DMS153 treated with DMSO at 0.1 percent for 48 hours (cell line): ENCODE results near the gene ATP11A.

Source experiments
- DNase-seq: peaks from one replicate; lab custom pipeline; 2025; ENCODE audit not compliant: unreplicated experiment; lab: John Stamatoyannopoulos, UW

The ATP11A gene

GRCh38 chr13:112771877-112772538 is 82.2 kb downstream of the ATP11A start:
- no peak for DNase-seq

- no peak for DNase-seq
Measured at GRCh38 chr13:112772539-112772909, 82.7 kb downstream of the ATP11A start.

- no peak for DNase-seq
Measured at GRCh38 chr13:112772929-112773328, 83.1 kb downstream of the ATP11A start.

- DNase-seq: no peak
Measured at GRCh38 chr13:112773601-112774447, 84.0 kb downstream of the ATP11A start.

- DNase-seq: no peak
Measured at GRCh38 chr13:112774448-112774792, 84.6 kb downstream of the ATP11A start.

- no peak for DNase-seq
Measured at GRCh38 chr13:112774829-112775565, 85.2 kb downstream of the ATP11A start.

- DNase-seq: no peak
Measured at GRCh38 chr13:112775791-112776279, 86.0 kb downstream of the ATP11A start.

- DNase-seq: no peak
Measured at GRCh38 chr13:112776354-112776753, 86.5 kb downstream of the ATP11A start.

- no peak for DNase-seq
Measured at GRCh38 chr13:112776971-112777370, 87.1 kb downstream of the ATP11A start.

GRCh38 chr13:112777637-112778406 is 88.0 kb downstream of the ATP11A start:
- no peak for DNase-seq

GRCh38 chr13:112779856-112780604 is 90.2 kb downstream of the ATP11A start:
- DNase-seq: no peak

GRCh38 chr13:112781287-112781686 is 91.4 kb downstream of the ATP11A start:
- no peak for DNase-seq

GRCh38 chr13:112781881-112782361 is 92.1 kb downstream of the ATP11A start:
- DNase-seq: no peak

- DNase-seq: no peak
Measured at GRCh38 chr13:112782429-112783010, 92.7 kb downstream of the ATP11A start.

GRCh38 chr13:112783135-112783977 is 93.5 kb downstream of the ATP11A start:
- no peak for DNase-seq

GRCh38 chr13:112783978-112784371 is 94.1 kb downstream of the ATP11A start:
- DNase-seq: no peak

- no peak for DNase-seq
Measured at GRCh38 chr13:112784811-112785482, 95.1 kb downstream of the ATP11A start.

- DNase-seq: no peak
Measured at GRCh38 chr13:112785483-112785856, 95.6 kb downstream of the ATP11A start.
